Measurements from ENCODE around the gene EYA2. TPM values are rescaled to one million over a fixed set of nuclear protein-coding genes. Genes with fewer than 3 reads are reported as not detected.

EYA2 gene
- total and polyA plus RNA-seq, 7 donors = 1.2 to 11.8 (median 3.3) TPM

DNA sequence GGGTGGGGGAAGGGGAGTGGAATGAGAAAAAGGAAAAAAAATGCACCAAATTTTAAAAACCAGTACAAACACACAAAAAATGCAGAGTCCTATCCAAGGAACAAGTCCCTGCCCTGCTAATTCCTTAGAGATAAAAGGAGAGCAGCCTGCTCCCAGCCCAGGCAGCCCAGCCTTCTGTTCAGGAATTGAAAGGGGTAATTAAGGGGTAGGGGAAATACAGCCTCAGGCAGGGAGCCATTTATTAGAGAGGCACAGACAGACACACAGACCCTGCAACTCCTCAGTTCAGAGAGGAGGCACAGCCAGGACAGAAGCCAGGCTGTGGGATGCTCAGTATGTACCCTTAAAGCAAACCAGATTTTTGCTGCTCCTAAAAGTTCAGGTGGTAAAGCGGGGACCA, 137.2 kb downstream of the EYA2 start:
- Histone ChIP-seq H3K9me3 (peaks cover 0 to 3% (median 0%) of the 10 kb centered on the region in 4 donors), H3K4me1 (peaks cover 0 to 33% (median 17%) of the 10 kb centered on the region in 4 donors), H3K4me3 (no peak overlapping the region), H3K27ac (no peak overlapping the region), H3K36me3 (no peaks in the 10 kb centered on the region), H3K27me3 (no peaks in the 10 kb centered on the region)
- intact Hi-C loops (cut with DNase I) = no loop called here
- TF ChIP-seq EP300 (IDR thresholded peaks at IDR 0.05) = no peak
- 92 to 94% methylated on average over 1 of the region's 1 CpG for WGBS, 2 donors
- no peak for DNase-seq

- peaks cover 0 to 2% (median 0%) of the 10 kb centered on the region in 4 donors for H3K9me3 ChIP-seq
- no peak for DNase-seq
- 90 to 91% methylated on average over 8 of the region's 8 CpGs for WGBS, 2 donors
Measured at GRCh38 chr20:47032933-47033578, 138.4 kb downstream of the EYA2 start.

DNA sequence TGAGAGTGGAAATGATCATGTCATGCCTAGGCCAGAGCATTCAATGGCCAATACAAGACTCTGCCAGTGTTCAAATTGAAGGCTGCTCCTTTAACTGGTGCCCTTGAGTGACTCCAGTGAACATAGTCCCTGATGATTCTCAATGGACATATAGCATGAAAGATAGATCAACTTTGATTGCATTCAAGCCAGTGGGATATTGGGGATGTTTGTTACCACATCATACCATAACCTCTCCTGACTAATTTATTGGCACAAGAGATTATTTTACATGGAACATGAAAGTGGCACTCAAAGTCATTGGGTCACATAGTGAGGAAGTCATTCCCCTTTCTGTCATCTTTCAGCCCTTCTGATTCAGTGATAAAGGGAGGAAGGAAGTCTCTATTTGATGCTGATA, 139.0 kb downstream of the EYA2 start:
- intact Hi-C loops (cut with DNase I) = no loop called here
- H3K4me3 ChIP-seq = no peak overlapping the region
- no peak overlapping the region for H3K27ac ChIP-seq
- no peaks in the 10 kb centered on the region for H3K27me3 ChIP-seq
- no peaks in the 10 kb centered on the region for H3K9me3 ChIP-seq
- TF ChIP-seq POLR2AphosphoS5 (IDR thresholded peaks at IDR 0.05) = no peak
- no peak for TF ChIP-seq EP300 (IDR thresholded peaks at IDR 0.05)
- TF ChIP-seq, protein P1, sequence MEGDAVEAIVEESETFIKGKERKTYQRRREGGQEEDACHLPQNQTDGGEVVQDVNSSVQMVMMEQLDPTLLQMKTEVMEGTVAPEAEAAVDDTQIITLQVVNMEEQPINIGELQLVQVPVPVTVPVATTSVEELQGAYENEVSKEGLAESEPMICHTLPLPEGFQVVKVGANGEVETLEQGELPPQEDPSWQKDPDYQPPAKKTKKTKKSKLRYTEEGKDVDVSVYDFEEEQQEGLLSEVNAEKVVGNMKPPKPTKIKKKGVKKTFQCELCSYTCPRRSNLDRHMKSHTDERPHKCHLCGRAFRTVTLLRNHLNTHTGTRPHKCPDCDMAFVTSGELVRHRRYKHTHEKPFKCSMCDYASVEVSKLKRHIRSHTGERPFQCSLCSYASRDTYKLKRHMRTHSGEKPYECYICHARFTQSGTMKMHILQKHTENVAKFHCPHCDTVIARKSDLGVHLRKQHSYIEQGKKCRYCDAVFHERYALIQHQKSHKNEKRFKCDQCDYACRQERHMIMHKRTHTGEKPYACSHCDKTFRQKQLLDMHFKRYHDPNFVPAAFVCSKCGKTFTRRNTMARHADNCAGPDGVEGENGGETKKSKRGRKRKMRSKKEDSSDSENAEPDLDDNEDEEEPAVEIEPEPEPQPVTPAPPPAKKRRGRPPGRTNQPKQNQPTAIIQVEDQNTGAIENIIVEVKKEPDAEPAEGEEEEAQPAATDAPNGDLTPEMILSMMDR (IDR thresholded peaks at IDR 0.05) = no peak
- no peak for TF ChIP-seq POLR2A (IDR thresholded peaks at IDR 0.05)
- H3K4me1 ChIP-seq = peaks cover 0 to 33% (median 17%) of the 10 kb centered on the region in 4 donors
- DNase-seq = no peak
- no peaks in the 10 kb centered on the region for H3K36me3 ChIP-seq

More at GRCh38 chr20:47032933-47033578, 138.4 kb downstream of the EYA2 start:
- no peaks in the 10 kb centered on the region for H3K36me3 ChIP-seq
- TF ChIP-seq POLR2A (IDR thresholded peaks at IDR 0.05) = no peak
- no peak for TF ChIP-seq POLR2AphosphoS5 (IDR thresholded peaks at IDR 0.05)
- TF ChIP-seq, protein P1 (IDR thresholded peaks at IDR 0.05) = no peak
- TF ChIP-seq EP300 (IDR thresholded peaks at IDR 0.05) = no peak
- H3K27me3 ChIP-seq = no peaks in the 10 kb centered on the region
- peaks cover 0 to 33% (median 17%) of the 10 kb centered on the region in 4 donors for H3K4me1 ChIP-seq
- H3K27ac ChIP-seq = no peak overlapping the region
- intact Hi-C loops (cut with DNase I) = no loop called here
- no peak overlapping the region for H3K4me3 ChIP-seq

DNA sequence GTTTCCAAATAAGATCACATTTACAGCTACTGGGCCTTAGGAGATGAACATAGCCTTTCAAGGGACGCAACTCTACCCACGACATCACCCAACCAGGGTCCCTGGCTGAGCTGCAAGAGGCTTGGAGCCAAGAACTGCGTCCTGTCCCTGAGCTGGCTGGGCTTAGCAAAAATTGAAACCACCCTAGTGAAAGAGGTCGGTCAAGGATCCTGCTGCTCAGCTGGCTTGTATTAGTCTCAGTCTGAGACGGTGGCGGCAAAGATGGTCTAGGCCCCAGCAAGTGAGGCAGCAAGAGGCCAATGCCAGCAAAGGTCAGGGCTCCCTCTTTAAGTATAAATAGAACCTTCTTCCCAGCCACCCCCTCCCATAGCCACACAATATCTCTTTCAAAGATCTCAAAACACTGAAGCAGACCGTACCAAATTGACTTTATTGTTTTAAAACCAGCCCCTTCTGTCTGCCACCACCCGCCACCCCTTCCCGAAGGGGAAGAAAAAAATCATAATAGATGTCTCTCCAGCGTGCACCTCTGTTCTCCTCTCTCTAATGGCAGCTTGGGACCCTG, 140.5 kb downstream of the EYA2 start:
- WGBS, 2 donors = 82 to 93% methylated on average over 10 of the region's 10 CpGs
- no peak for DNase-seq
- no peaks in the 10 kb centered on the region for H3K9me3 ChIP-seq
- no peaks in the 10 kb centered on the region for H3K27me3 ChIP-seq
- TF ChIP-seq POLR2AphosphoS5 (IDR thresholded peaks at IDR 0.05) (no peak), EP300 (IDR thresholded peaks at IDR 0.05) (no peak)
- H3K4me3 ChIP-seq = no peak overlapping the region
- peaks cover 0 to 24% (median 11%) of the 10 kb centered on the region in 4 donors for H3K4me1 ChIP-seq
- H3K36me3 ChIP-seq = no peaks in the 10 kb centered on the region
- no peak overlapping the region for H3K27ac ChIP-seq
- intact Hi-C loops (cut with DNase I) = no loop called here

GRCh38 chr20:47036091-47036870, 141.6 kb downstream of the EYA2 start:
- H3K4me1 ChIP-seq = peaks cover 0 to 12% (median 0%) of the 10 kb centered on the region in 4 donors
- H3K9me3 ChIP-seq = no peaks in the 10 kb centered on the region
- H3K36me3 ChIP-seq = no peaks in the 10 kb centered on the region
- no peaks in the 10 kb centered on the region for H3K27me3 ChIP-seq
- intact Hi-C loops (cut with DNase I) = no loop called here
- no peak overlapping the region for H3K27ac ChIP-seq
- TF ChIP-seq POLR2AphosphoS5 (IDR thresholded peaks at IDR 0.05) = no peak
- WGBS, 2 donors = 86 to 92% methylated on average over 12 of the region's 12 CpGs
- DNase-seq = no peak
- no peak overlapping the region for H3K4me3 ChIP-seq

Measured in sigmoid colon (tissue), 7 donors.